HepG2 (cell line): ENCODE measurements around the gene TMEM108. TPM values are rescaled to one million over a fixed set of nuclear protein-coding genes. Genes with fewer than 3 reads are reported as not detected.

Experiments
- ATAC-seq: fragments of 200-7000 bp; cut with Tn5 transposase; 3 replicates; pipeline ENCODE4 v1.9.1; 2020; ENCODE audit warnings: mild to moderate bottlenecking, moderate library complexity
- BruUV-seq: library from RNA; stranded (reverse); fragments of 400-500 nt; replicated peaks from 2 replicates; lab custom pipeline; 2021; lab: Mats Ljungman, UMichigan
- CTCF ChIA-PET: fragments of 300-600 bp; formaldehyde crosslinking; extraction: SDS; loops from one replicate; lab custom pipeline; 2021; ENCODE audit warnings: low total read pairs, inconsistent platforms, low intra/inter-chr PET ratio; lab: Yijun Ruan, JAX
- POLR2A ChIA-PET: fragments of 350-600 bp; sonication (Branson Sonifier 250); formaldehyde crosslinking; loops from one replicate; lab custom pipeline; 2020; ENCODE audit warnings: antibody characterized with exemption, inconsistent platforms; lab: Yijun Ruan, JAX
- DNase-seq: peaks from one replicate; pipeline ENCODE4 v3.0.0-alpha.2; 2015; ENCODE audit warnings: low spot score
- FAIRE-seq: peaks from 3 replicates; lab custom pipeline; 2011; peaks lifted over from hg19 to GRCh38; lab: Jason Lieb, UNC
- H2AFZ ChIP-seq: one replicate; pipeline ENCODE4 v1.6.1; 2011; ENCODE audit warnings: low read length, inconsistent platforms
- H3K27ac ChIP-seq: fragments of 300-600 bp; 3 replicates; pipeline ENCODE4 v1.8.0; 2011; ENCODE audit warnings: mixed run types, mild to moderate bottlenecking, mixed read lengths, low read length, inconsistent platforms; ENCODE audit not compliant: insufficient read depth; ENCODE audit errors: extremely low read length
- H3K27me3 ChIP-seq, 2 experiments: fragments of 200-600 bp in 1 of 2; 2 replicates in 1 of 2; 3 replicates in 1 of 2; pipeline versions ENCODE4 v1.6.0 to v1.8.0; 2011; ENCODE audit warnings: low read length in 2 of 2, mild to moderate bottlenecking in 2 of 2, moderate library complexity in 2 of 2, inconsistent platforms in 1 of 2; ENCODE audit not compliant: insufficient read depth in 2 of 2, control insufficient read depth in 1 of 2
- H3K36me3 ChIP-seq, 2 experiments: fragments of 200-600 bp in 1 of 2; replicated peaks in 1 of 2; 2 replicates in 1 of 2; 3 replicates in 1 of 2; pipeline versions ENCODE4 v1.5.1 to v1.8.0; 2011; ENCODE audit warnings: low read length in 2 of 2, inconsistent platforms in 1 of 2; ENCODE audit not compliant: insufficient read depth in 2 of 2, control insufficient read depth in 1 of 2
- H3K4me1 ChIP-seq: 2 replicates; pipeline ENCODE4 v1.5.1; 2012; ENCODE audit warnings: low read length, inconsistent platforms; ENCODE audit not compliant: insufficient read depth
- H3K4me2 ChIP-seq: 2 replicates; pipeline ENCODE4 v1.6.0; 2011; ENCODE audit warnings: low read depth, low read length, inconsistent platforms
- H3K4me3 ChIP-seq, 3 experiments: fragments of 200-600 bp in 1 of 3; sonication (generic), shearing (Covaris generic) in 1 of 3; replicated peaks in 1 of 3; 2 replicates each; pipeline ENCODE4 v1.5.1; 2011 to 2016; ENCODE audit warnings: low read length in 3 of 3, inconsistent platforms in 2 of 3, low read depth in 2 of 3, mild to moderate bottlenecking in 2 of 3, control low read depth in 1 of 3, mixed read lengths in 1 of 3; ENCODE audit not compliant: insufficient read depth in 1 of 3
- H3K79me2 ChIP-seq: one replicate; pipeline ENCODE4 v1.6.1; 2011; ENCODE audit warnings: low read length, inconsistent platforms; ENCODE audit not compliant: insufficient read depth
- H3K9ac ChIP-seq: 2 replicates; pipeline ENCODE4 v1.6.0; 2011; ENCODE audit warnings: mild to moderate bottlenecking, low read depth, low read length, inconsistent platforms; ENCODE audit not compliant: insufficient read depth
- H3K9me3 ChIP-seq: 2 replicates; pipeline ENCODE4 v1.5.1; 2012; ENCODE audit warnings: mild to moderate bottlenecking, low read length
- H4K20me1 ChIP-seq: 2 replicates; pipeline ENCODE4 v1.6.0; 2011; ENCODE audit warnings: inconsistent platforms, mild to moderate bottlenecking, low read length, moderate library complexity; ENCODE audit not compliant: insufficient read depth
- FOSL1 ChIP-seq: sonication (generic); formaldehyde crosslinking; IDR thresholded peaks from 2 replicates; pipeline ENCODE4 v1.9.0; 2021; ENCODE audit warnings: missing genetic modification reagents, borderline replicate concordance
- FOXA1 ChIP-seq, 2 experiments: fragments of 450-650 bp in 1 of 2; sonication (generic) in 1 of 2; formaldehyde crosslinking in 1 of 2; IDR thresholded peaks; 2 replicates each; pipeline versions ENCODE4 v1.4.0 to v1.6.1; 2016 to 2020; ENCODE audit warnings: missing genetic modification reagents in 1 of 2
- GZF1 ChIP-seq: sonication (generic); formaldehyde crosslinking; IDR thresholded peaks from 2 replicates; pipeline ENCODE4 v1.5.1; 2020; ENCODE audit warnings: mild to moderate bottlenecking, missing genetic modification reagents
- HNRNPL ChIP-seq: fragments of 200-400 bp; formaldehyde crosslinking; IDR thresholded peaks from 2 replicates; pipeline ENCODE4 v1.6.1; 2017; ENCODE audit warnings: mild to moderate bottlenecking, low read depth, low read length
- NCOR1 ChIP-seq: fragments of 200-600 bp; sonication (generic); IDR thresholded peaks from 2 replicates; pipeline ENCODE4 v1.7.0; 2017; ENCODE audit warnings: antibody characterized with exemption, low read length, borderline replicate concordance
- NFE2L1 ChIP-seq: sonication (generic); formaldehyde crosslinking; IDR thresholded peaks from 2 replicates; pipeline ENCODE4 v1.4.0; 2020; ENCODE audit warnings: missing genetic modification reagents, mild to moderate bottlenecking, borderline replicate concordance
- TEAD2 ChIP-seq: sonication (generic); formaldehyde crosslinking; IDR thresholded peaks from 2 replicates; pipeline ENCODE4 v1.9.0; 2021; ENCODE audit warnings: missing genetic modification reagents
- ZBTB34 ChIP-seq: sonication (generic); formaldehyde crosslinking; IDR thresholded peaks from 2 replicates; pipeline ENCODE4 v1.8.0; 2022; ENCODE audit warnings: mild to moderate bottlenecking, missing genetic modification reagents
- ZNF292 ChIP-seq: sonication (generic); formaldehyde crosslinking; IDR thresholded peaks from 2 replicates; pipeline ENCODE4 v1.8.1; 2022; ENCODE audit warnings: mild to moderate bottlenecking, low read depth, missing genetic modification reagents, borderline replicate concordance
- ZNF33A ChIP-seq: sonication (generic); formaldehyde crosslinking; IDR thresholded peaks from 2 replicates; pipeline ENCODE4 v1.5.1; 2020; ENCODE audit warnings: missing genetic modification reagents, mild to moderate bottlenecking, moderate library complexity, borderline replicate concordance
- ZNF367 ChIP-seq: sonication (generic); formaldehyde crosslinking; IDR thresholded peaks from 2 replicates; pipeline ENCODE4 v1.4.0; 2020; ENCODE audit warnings: missing genetic modification reagents, borderline replicate concordance
- ZNF44 ChIP-seq: sonication (generic); formaldehyde crosslinking; IDR thresholded peaks from 2 replicates; pipeline ENCODE4 v1.5.1; 2020; ENCODE audit warnings: mild to moderate bottlenecking, missing genetic modification reagents
- ZNF609 ChIP-seq: sonication (generic); formaldehyde crosslinking; IDR thresholded peaks from 2 replicates; pipeline ENCODE4 v1.4.0; 2020; ENCODE audit warnings: mild to moderate bottlenecking, missing genetic modification reagents, borderline replicate concordance
- ZNF841 ChIP-seq: sonication (generic); formaldehyde crosslinking; IDR thresholded peaks from 2 replicates; pipeline ENCODE4 v1.8.1; 2023; ENCODE audit warnings: missing genetic modification reagents, borderline replicate concordance
- WGBS: methylation state at CpG from one replicate; pipeline ENCODE4 v1.1.6; 2017; ENCODE audit warnings: low lambda C conversion rate; 5-methylcytosine and 5-hydroxymethylcytosine counted together
- in situ Hi-C: cut with HindIII; loops from 2 replicates; pipeline ENCODE4 v1.10.0; 2017; ENCODE audit warnings: low pct_unique_long_range_greater_than_20kb; ENCODE audit not compliant: extremely low pct_ligation_motif_present
- intact Hi-C: fragments of 100-400 bp; cut with micrococcal nuclease; formaldehyde crosslinking; loops from one replicate; pipeline ENCODE4 v1.10.0; 2022; ENCODE audit not compliant: unreplicated experiment
- polyA plus RNA-seq, 8 experiments: library from polyadenylated mRNA; depleted of rRNA in 3 of 8; stranded (reverse) in 7 of 8; unstranded in 1 of 8; fragments of >200 nt; fragmentation: Illumina TruSeq in 4 of 8; extraction: Trizol in 4 of 8; gene quantifications; 2 replicates each; pipeline versions ENCODE4 v1.2.1 to v1.2.3, GENCODE V29; 2011 to 2016; ENCODE audit warnings: low read depth in 4 of 8, missing spikeins in 1 of 8, mixed read lengths in 1 of 8; ENCODE audit not compliant: insufficient read depth in 1 of 8
- total RNA-seq, 5 experiments: library from RNA; depleted of rRNA; stranded (reverse); fragments of >200 nt; fragmentation: Illumina TruSeq; extraction: Trizol; gene quantifications; 2 replicates each; pipeline ENCODE4 v1.2.3, GENCODE V29; 2016; ENCODE audit warnings: low read depth in 1 of 5

TMEM108 gene
- total and polyA plus RNA-seq, 2 of the 13 experiments (the other 11 are each of a cell fraction or from before 2014, with no cell fraction given): not detected

- no peaks in the 10 kb centered on the region for H3K9me3 ChIP-seq
These were observed 263.0 kb downstream of the TMEM108 start for GRCh38 chr3:133301194-133301593.

GRCh38 chr3:133301731-133302130 lies 263.5 kb downstream of the TMEM108 start:
- DNase-seq (no peak), FAIRE-seq (no peak), ATAC-seq (no peak)
- Histone ChIP-seq H4K20me1 (no peaks in the 10 kb centered on the region), H2AFZ (no peak overlapping the region), H3K27ac (no peak overlapping the region), H3K4me2 (no peak overlapping the region), H3K4me3 (no peak overlapping the region), H3K36me3 (no peaks in the 10 kb centered on the region), H3K4me1 (no peaks in the 10 kb centered on the region), H3K9ac (no peak overlapping the region), H3K27me3 (0 out of 5 replicates have a peak, but pooled peaks cover 0 to 4% of the 10 kb centered on the region in 2 experiments), H3K9me3 (no peaks in the 10 kb centered on the region), H3K79me2 (no peaks in the 10 kb centered on the region)
- in situ Hi-C loops: no loop called here
- no TSS peak for BruUV-seq
- intact Hi-C loops: no loop called here
- POLR2A ChIA-PET: no interaction called here
- CTCF ChIA-PET: no interaction called here
- TF ChIP-seq ZNF609 (CRISPR knock-in tag): no peak
- TF ChIP-seq ZNF33A: no peak
- no peak for TF ChIP-seq HNRNPL
- TF ChIP-seq FOXA1 (IDR thresholded peaks at IDR 0.05): no peak
- TF ChIP-seq FOXA1 (CRISPR knock-in tag; IDR thresholded peaks at IDR 0.05): no peak
- no peak for TF ChIP-seq ZNF367 (CRISPR knock-in tag)
- no peak for TF ChIP-seq NFE2L1 (CRISPR knock-in tag)
- TF ChIP-seq ZNF292 (CRISPR knock-in tag): no peak

More at GRCh38 chr3:133301194-133301593, 263.0 kb downstream of the TMEM108 start:
- H4K20me1 ChIP-seq: no peaks in the 10 kb centered on the region
- H3K9ac ChIP-seq: no peak overlapping the region
- FAIRE-seq: no peak
- no TSS peak for BruUV-seq
- no peaks in the 10 kb centered on the region for H3K4me1 ChIP-seq
- no peak for DNase-seq
- ChIA-PET POLR2A (no interaction called here), CTCF (no interaction called here)
- no peak for TF ChIP-seq FOSL1 (CRISPR knock-in tag)
- no peak for TF ChIP-seq GZF1 (CRISPR knock-in tag)
- no peak for TF ChIP-seq TEAD2 (CRISPR knock-in tag)
- no peak for TF ChIP-seq NCOR1
- no peak for TF ChIP-seq ZNF841 (CRISPR knock-in tag)
- no peak for TF ChIP-seq ZNF44 (CRISPR knock-in tag)
- no peak for TF ChIP-seq ZBTB34 (CRISPR knock-in tag)
- TF ChIP-seq ZNF292 (CRISPR knock-in tag): no peak
- in situ Hi-C loops (no loop called here), intact Hi-C loops (no loop called here)
- H3K27me3 ChIP-seq: peaks cover 0 to 4% of the 10 kb centered on the region in 2 experiments; a peak in 1 of 5 replicates
- ATAC-seq: no peak
- no peak overlapping the region for H3K27ac ChIP-seq
- no peak overlapping the region for H2AFZ ChIP-seq
- WGBS: 3% methylated on average over 3 of the region's 3 CpGs
- H3K36me3 ChIP-seq: no peaks in the 10 kb centered on the region
- no peak overlapping the region for H3K4me2 ChIP-seq
- no peak overlapping the region for H3K4me3 ChIP-seq
- no peaks in the 10 kb centered on the region for H3K79me2 ChIP-seq
